ENCODE measurements around the gene DGCR6L.
"Not testable (repeated sequence)": the region's sequence is repeated elsewhere in the genome, so short reads cannot be mapped to it uniquely, and the experiment has no call there.

DNA sequence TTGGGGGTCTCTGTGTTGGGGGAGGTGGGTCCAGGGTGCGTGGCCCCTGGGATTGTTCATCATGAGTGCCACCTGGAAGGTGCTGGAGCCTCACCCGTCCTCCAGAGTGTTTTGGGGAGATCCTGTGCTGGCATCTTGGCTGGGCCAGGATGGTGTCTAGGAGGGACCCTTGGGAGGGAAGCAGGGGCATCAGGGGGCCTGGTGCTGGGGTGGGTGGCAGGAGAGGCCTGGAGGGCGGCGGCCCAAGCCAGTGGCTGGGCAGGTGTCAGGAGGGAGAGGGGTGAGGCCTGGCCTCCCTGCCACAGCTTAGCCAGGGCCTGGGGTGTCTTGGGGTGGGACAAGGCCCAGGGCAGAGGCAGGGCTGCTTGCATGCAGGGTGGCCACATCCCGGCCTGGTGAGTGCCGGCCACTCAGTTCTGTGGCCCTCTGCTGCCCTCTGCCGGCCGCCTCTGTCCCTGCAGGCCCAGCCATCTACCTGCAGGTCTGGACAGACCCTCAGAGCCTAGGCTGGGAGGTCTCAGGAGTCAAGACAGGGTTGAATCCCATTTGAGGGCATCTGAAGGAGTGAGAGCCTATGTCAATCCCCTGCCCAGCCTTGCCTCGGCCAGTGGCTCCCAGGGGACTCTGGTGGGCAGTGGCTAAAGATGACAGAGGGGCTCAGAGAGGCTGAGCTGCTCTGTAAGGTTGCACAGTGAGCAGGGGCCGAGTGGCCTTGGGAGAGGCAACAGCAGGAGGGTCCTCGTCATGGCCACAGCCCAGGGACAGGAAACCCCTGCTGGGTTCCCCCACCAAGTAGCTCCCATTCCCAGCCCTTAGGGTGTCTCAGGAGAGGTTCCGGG lies 34.2 kb downstream of the DGCR6L start:
- TF ChIP-seq POLR2A (IDR thresholded peaks at IDR 0.05): not testable (repeated sequence)
- TF ChIP-seq, protein P1, sequence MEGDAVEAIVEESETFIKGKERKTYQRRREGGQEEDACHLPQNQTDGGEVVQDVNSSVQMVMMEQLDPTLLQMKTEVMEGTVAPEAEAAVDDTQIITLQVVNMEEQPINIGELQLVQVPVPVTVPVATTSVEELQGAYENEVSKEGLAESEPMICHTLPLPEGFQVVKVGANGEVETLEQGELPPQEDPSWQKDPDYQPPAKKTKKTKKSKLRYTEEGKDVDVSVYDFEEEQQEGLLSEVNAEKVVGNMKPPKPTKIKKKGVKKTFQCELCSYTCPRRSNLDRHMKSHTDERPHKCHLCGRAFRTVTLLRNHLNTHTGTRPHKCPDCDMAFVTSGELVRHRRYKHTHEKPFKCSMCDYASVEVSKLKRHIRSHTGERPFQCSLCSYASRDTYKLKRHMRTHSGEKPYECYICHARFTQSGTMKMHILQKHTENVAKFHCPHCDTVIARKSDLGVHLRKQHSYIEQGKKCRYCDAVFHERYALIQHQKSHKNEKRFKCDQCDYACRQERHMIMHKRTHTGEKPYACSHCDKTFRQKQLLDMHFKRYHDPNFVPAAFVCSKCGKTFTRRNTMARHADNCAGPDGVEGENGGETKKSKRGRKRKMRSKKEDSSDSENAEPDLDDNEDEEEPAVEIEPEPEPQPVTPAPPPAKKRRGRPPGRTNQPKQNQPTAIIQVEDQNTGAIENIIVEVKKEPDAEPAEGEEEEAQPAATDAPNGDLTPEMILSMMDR (IDR thresholded peaks at IDR 0.05): peak in 2 of 3 experiments; percentile 66 to 72
